Prostate gland (tissue), 2 donors: Measurements from ENCODE around the gene CDH11. TPM values are rescaled to one million over a fixed set of nuclear protein-coding genes. Genes with fewer than 3 reads are reported as not detected.

Experiments used
- DNase-seq: peaks from one replicate; pipeline ENCODE4 v3.0.0-alpha.2; 2019; ENCODE audit warnings: low spot score
- H3K27ac ChIP-seq, 2 donors: fragments of 200-600 bp; sonication (generic); 2 replicates each; pipeline ENCODE4 v1.5.1; 2017 to 2019
- H3K27me3 ChIP-seq: fragments of 200-600 bp; sonication (generic); replicated peaks from 2 replicates; pipeline ENCODE4 v1.5.1; 2019; ENCODE audit not compliant: insufficient read depth
- H3K36me3 ChIP-seq, 2 donors: fragments of 200-600 bp; sonication (generic); 1 replicate in 1 of 2; 2 replicates in 1 of 2; pipeline versions ENCODE4 v1.5.1 to v1.8.1; 2017 to 2019
- H3K4me1 ChIP-seq: fragments of 200-600 bp; sonication (generic); replicated peaks from 2 replicates; pipeline ENCODE4 v1.5.1; 2019
- H3K4me3 ChIP-seq, 2 donors: fragments of 200-600 bp; sonication (generic); 2 replicates each; pipeline ENCODE4 v1.5.1; 2017 to 2019
- H3K9me3 ChIP-seq: fragments of 200-600 bp; sonication (generic); 2 replicates; pipeline ENCODE4 v1.5.1; 2017
- CTCF ChIP-seq, 4 experiments: fragments of 200-600 bp in 2 of 4; fragments of 450-650 bp in 2 of 4; sonication (generic) in 2 of 4; IDR thresholded peaks; 1 replicate in 3 of 4; 2 replicates in 1 of 4; pipeline ENCODE4 v1.5.1; 2016 to 2019; ENCODE audit warnings: antibody characterized with exemption in 4 of 4, mild to moderate bottlenecking in 2 of 4, moderate library complexity in 2 of 4
- POLR2A ChIP-seq: fragments of 450-650 bp; IDR thresholded peaks from one replicate; pipeline ENCODE4 v1.6.1; 2016; ENCODE audit warnings: antibody characterized with exemption, mild to moderate bottlenecking
- POLR2AphosphoS5 ChIP-seq: sonication (generic); formaldehyde crosslinking; IDR thresholded peaks from one replicate; pipeline ENCODE4 v1.6.1; 2017; ENCODE audit warnings: antibody characterized with exemption
- WGBS: methylation state at CpG from one replicate; pipeline ENCODE4 v1.1.5; 2018; 5-methylcytosine and 5-hydroxymethylcytosine counted together
- intact Hi-C: fragments of 100-400 bp; cut with DNase I; formaldehyde crosslinking; loops from one replicate; pipeline ENCODE4 v1.14.2; 2022
- total RNA-seq, 2 donors: library from RNA; depleted of rRNA; stranded (reverse); fragments of >200 nt; gene quantifications; one replicate each; pipeline ENCODE4 v1.1.0, GENCODE V29; 2016

The CDH11 gene
- total RNA-seq, 2 donors from 2014 or later = 24.2 to 70.5 TPM

GRCh38 chr16:65124212-65124548, 2.3 kb upstream of the CDH11 start:
- intact Hi-C loops = loop anchor here (5.0 to 10.0 kb wide), 2 partner anchors 181 to 1148 kb away; no protein-coding TSS in a partner anchor
- H3K27me3 ChIP-seq = no peaks in the 10 kb centered on the region
- no peak overlapping the region for H3K4me3 ChIP-seq
- no peak for DNase-seq
- no peaks in the 10 kb centered on the region for H3K9me3 ChIP-seq
- peak overlapping the region in 1 of 2 donors; percentile 86 for H3K27ac ChIP-seq
- 60% methylated on average over 7 of the region's 7 CpGs for WGBS
- no peaks in the 10 kb centered on the region for H3K36me3 ChIP-seq
- TF ChIP-seq CTCF (IDR thresholded peaks at IDR 0.05) (no peak), POLR2A (no peak), POLR2AphosphoS5 (no peak)
- H3K4me1 ChIP-seq = peaks cover 5% of the 10 kb centered on the region

GRCh38 chr16:65123396-65124211, 1.7 kb upstream of the CDH11 start:
- peaks cover 5% of the 10 kb centered on the region for H3K4me1 ChIP-seq
- 13% methylated on average over 42 of the region's 51 CpGs for WGBS
- H3K4me3 ChIP-seq = peak overlapping the region; percentile 44 to 49
- TF ChIP-seq POLR2A = no peak
- no peak for TF ChIP-seq CTCF (IDR thresholded peaks at IDR 0.05)
- TF ChIP-seq POLR2AphosphoS5 = no peak
- intact Hi-C loops = loop anchor here (5.0 to 10.0 kb wide), 2 partner anchors 181 to 1149 kb away; no protein-coding TSS in a partner anchor
- peak overlapping the region; percentile 78 to 86 for H3K27ac ChIP-seq
- no peak for DNase-seq
- H3K27me3 ChIP-seq = no peaks in the 10 kb centered on the region
- no peaks in the 10 kb centered on the region for H3K36me3 ChIP-seq
- no peaks in the 10 kb centered on the region for H3K9me3 ChIP-seq

DNA sequence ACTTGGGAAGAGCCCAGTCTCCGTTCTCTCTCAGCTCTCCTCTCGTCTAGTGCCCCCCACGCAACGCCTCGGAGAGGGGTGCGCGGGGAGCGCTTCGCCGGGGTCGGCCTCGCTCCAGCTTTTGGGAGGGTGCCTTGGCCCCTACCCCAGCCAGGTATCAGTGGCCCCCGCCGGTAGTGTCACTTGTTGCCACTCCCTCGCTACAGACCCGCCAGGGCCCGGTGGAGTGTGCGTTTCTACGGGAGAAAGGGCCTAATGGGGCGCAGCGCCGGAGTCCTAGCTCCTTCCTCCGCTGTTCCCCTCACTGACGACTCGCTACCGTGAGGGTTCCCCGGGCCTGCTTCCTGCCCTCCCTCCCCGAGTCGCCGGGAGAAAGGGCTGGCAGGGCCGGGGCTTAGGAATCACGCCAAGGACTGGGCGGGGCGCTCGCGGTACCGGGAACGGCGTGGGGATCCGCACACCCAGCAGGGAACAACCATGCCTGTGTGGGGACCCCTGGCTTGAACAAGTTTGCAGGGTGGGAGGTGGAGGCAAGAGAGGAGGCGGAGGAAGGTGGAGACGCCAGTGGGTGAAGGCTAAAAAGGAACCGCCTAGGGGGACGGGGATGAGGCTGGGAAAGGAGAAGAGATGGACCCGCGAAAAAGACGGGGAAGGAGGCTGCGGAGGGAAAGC, 997 bp upstream of the CDH11 start:
- Histone ChIP-seq H3K36me3 (no peaks in the 10 kb centered on the region), H3K9me3 (no peaks in the 10 kb centered on the region), H3K27ac (peak overlapping the region; percentile 78 to 86), H3K4me1 (peaks cover 5% of the 10 kb centered on the region), H3K4me3 (peak overlapping the region; percentile 44 to 49), H3K27me3 (no peaks in the 10 kb centered on the region)
- intact Hi-C loops = loop anchor here (5.0 to 10.0 kb wide), 2 partner anchors 182 to 1149 kb away; no protein-coding TSS in a partner anchor
- under 1% methylated on average over 48 of the region's 48 CpGs for WGBS
- peak; percentile 33 for DNase-seq
- TF ChIP-seq POLR2AphosphoS5 (peak; percentile 20), CTCF (IDR thresholded peaks at IDR 0.05) (no peak), POLR2A (no peak)

DNA sequence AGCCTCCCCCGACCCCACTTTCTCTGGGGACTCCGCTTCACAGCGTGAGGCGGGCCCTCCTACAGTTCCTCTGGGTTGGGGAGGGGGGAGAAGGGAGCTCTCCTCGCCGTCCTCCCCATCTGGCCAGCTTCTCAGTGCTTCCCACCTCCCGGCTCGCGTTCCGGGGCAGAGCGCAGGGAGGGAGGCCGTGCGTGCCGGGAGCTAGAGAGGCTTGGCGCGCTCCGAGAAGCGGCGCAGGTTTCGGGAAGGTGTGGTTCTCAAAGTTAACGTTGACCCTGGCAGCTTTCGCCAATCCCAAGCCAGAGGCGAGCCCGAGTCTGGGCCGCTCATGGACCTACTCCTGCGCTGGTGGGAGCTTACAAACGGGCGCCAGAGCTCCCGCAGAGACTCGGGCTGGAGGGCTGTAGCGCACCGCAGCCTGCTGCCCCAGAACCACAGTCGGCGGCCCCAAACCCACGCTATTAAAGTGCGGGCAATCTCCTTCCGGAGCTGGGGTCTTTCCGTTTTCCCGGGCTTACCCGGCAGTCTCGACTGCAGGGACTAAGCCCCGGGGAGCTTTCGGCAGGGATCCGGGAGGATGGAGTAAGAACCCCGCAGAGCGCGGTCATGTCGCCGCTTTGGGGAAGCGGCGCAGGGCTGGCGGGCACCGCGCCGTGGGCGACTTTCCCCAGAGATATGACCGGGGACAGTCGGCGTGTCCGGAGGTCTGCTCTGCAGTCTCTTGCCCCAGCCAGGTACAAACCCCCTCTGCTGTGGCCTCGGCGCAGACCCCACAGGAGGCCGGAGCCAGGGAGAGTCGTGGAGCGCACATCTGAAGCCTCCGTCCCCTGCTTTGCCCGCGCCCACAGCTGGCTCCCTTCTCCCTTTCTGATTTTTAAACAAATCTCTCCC, 787 bp downstream of the CDH11 start:
- DNase-seq = no peak
- H3K9me3 ChIP-seq = no peaks in the 10 kb centered on the region
- no peaks in the 10 kb centered on the region for H3K27me3 ChIP-seq

DNA sequence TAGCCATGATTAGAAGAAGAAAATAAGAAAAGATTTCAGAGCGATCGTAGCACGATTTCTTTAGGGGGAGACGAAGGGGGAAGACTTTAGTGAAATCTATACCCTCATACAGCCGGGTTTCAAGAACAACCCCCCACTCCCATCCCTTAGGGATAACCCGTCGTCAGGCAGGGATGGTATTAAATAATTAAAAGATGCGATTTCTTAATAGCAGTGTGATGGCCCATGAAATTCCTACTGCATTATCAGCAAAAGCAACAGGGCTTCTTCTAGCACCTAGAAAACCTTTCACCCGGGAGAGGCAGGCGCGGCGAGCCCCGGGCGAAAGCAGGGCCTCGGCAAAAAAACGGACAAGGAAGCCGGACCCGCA, 1.4 kb downstream of the CDH11 start:
- peak overlapping the region; percentile 78 to 86 for H3K27ac ChIP-seq
- 16% methylated on average over 18 of the region's 18 CpGs for WGBS
- no peaks in the 10 kb centered on the region for H3K9me3 ChIP-seq
- no peak for DNase-seq
- H3K36me3 ChIP-seq = no peaks in the 10 kb centered on the region
- peak overlapping the region; percentile 44 to 49 for H3K4me3 ChIP-seq
- peaks cover 5% of the 10 kb centered on the region for H3K4me1 ChIP-seq
- intact Hi-C loops = loop anchor here (5.0 to 10.0 kb wide), 2 partner anchors 184 to 1152 kb away; no protein-coding TSS in a partner anchor
- no peak for TF ChIP-seq POLR2AphosphoS5
- no peak for TF ChIP-seq CTCF (IDR thresholded peaks at IDR 0.05)
- no peak for TF ChIP-seq POLR2A
- H3K27me3 ChIP-seq = no peaks in the 10 kb centered on the region

More for the DNA sequence above, 787 bp downstream of the CDH11 start:
- Histone ChIP-seq H3K36me3 (no peaks in the 10 kb centered on the region), H3K4me3 (peak overlapping the region; percentile 44 to 49), H3K27ac (peak overlapping the region; percentile 78 to 86), H3K4me1 (peaks cover 5% of the 10 kb centered on the region)
- no peak for TF ChIP-seq POLR2AphosphoS5
- under 1% methylated on average over 68 of the region's 68 CpGs for WGBS
- intact Hi-C loops = loop anchor here (5.0 to 10.0 kb wide), 2 partner anchors 184 to 1151 kb away; no protein-coding TSS in a partner anchor
